DMS 273 (cell line): ENCODE data around the gene FITM2.
"Not testable (repeated sequence)": the region's sequence is repeated elsewhere in the genome, so short reads cannot be mapped to it uniquely, and the experiment has no call there.

Experiments
- DNase-seq: peaks from one replicate; lab custom pipeline; 2025; ENCODE audit not compliant: unreplicated experiment; lab: John Stamatoyannopoulos, UW

The FITM2 gene, protein sequence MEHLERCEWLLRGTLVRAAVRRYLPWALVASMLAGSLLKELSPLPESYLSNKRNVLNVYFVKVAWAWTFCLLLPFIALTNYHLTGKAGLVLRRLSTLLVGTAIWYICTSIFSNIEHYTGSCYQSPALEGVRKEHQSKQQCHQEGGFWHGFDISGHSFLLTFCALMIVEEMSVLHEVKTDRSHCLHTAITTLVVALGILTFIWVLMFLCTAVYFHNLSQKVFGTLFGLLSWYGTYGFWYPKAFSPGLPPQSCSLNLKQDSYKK

DNA sequence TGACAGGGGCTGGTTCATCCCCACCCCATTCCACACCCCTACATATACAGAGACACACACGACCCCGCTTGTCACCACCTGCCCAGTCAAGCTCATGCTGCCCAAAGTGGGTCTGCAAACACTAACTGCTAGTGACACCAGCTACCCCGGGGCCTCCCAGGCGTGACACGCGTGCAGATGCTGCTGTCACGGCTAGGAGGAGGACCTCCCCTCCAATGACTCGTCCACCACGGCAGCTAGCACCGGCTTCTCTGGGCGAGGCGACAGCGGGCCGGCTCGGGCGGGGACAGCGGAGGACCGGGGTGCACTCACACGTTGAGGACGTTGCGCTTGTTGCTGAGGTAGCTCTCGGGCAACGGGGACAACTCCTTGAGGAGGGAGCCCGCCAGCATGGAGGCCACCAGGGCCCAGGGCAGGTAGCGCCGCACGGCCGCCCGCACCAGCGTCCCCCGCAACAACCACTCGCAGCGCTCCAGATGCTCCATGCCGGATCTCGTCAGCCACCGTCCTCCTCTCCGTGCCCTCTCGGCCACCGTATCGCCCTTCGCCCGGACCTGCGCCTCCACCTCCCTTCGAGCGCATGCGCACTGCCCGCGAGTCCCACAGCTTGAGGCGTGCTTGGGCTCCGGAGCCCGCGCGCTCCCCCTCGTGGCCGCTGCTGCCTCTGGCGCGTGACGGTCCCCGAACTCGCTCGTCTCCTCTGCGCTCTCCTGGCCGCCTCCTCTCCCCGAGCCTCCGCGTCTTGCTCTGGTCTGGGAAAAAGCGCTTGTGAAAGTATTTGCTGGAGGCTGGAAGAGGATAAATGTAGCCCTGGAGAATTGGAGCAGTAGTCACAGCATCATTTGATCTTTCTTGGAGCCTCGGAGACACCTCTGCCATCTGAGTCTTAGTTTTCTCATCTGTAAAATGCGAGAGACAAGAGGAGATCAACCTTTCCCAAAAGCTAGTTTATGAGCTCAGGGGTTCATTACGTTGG, at the start of gene FITM2:
TSS of gene FITM2 (minus strand) at position 539 of the 976 bp plus-strand sequence. CDS start at position 485, 54 bp downstream.
- DNase-seq = peak; percentile 98

DNA sequence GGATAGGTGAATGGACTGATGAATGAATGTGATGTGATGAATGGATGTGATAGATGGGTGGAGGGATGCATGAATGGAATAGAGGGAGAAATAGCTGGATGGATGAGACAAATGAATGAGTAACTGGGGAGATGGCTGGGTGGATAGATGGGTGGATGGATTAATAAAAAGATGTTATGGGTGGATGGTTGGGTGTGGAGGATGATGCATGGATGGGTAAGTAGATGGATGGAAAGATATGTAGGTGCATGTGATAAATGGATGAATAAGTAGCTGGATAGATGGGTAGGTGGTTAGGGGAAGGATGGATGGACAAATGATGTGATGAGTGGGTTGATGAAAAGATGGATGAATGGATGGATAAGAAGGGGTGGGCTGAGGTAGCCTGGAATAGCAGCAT, 49.2 kb upstream of the FITM2 start:
- no peak for DNase-seq

DNA sequence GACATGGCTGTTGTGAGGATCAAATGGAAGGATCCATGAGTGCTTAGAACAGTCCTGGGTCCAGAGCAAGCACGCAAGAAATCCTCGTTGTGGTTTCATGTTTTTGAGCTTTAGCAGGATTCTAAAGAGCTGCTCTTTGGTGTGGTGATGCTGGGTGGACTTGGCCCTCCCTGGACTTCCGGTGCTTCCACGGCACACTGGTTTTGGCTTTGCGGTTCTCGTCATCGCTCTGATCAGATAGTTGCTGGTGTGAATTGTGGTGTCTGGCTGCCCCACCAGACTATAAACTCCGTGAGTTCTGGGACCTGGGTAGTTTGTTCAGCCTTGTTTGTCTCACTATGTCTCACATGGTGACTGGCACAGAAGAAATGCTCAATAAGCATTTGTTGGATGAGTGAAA, 47.8 kb upstream of the FITM2 start:
- no peak for DNase-seq

DNA sequence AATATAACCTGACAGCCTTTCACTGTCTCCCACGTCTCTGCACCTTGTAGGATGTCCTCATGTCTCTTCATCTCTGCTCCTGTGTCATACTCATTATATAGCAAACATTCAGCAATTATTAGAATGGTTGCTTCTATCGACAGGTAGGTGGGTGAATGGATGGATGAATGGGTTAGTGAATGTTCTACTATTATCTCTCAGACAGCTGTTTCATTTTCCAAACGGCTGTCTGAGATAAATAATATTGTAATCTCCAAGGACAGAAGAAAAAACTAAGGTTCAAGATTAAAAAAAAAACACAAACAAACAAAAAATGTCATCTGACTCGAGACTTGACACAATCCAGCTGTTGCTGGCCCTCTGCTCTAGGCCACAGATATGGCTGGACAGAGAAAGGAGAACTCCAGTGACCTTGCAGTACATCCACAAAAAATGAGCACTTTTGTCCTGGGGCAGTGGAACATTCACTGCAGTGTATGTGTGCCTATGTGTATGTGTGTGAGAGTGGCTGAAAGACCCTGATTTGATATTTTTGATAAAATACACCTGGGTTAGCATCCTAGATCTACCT, 46.6 kb upstream of the FITM2 start:
- DNase-seq = no peak

DNA sequence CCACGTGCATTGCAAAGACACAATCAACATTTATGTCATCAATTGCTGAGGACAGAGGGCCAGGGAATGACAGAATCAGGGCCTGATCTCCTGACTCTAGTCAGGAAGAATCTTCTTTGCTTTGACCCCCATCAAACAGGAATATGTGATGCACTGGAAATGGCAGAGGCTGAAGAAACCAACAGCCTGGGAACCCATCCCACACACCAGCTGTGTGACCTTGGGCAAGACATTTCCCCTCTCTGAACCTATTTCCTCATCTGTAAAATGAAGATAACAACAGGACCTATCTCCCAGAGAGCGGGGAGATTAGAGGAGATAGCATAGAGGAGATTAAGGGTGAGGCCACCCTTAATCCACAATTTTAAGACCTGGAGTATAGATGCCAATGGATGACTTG, 46.0 kb upstream of the FITM2 start:
- no peak for DNase-seq

DNA sequence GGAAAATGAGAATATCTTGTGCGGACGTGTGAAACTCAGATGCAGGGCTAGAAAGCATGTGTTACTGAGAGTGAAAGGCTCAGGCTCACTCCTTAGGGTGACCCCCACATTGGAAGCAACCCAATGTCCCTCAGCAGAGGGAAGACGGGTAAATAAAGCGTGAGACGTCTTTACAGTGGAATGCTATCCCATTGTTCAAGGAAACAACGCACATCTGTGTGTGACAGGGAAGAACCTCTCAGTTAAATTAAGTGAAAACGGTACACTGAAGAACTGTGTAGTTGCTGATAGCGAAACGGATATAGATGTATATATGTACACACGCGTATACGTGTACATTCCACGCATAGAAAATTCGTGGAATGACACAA, 45.3 kb upstream of the FITM2 start:
- DNase-seq = no peak

DNA sequence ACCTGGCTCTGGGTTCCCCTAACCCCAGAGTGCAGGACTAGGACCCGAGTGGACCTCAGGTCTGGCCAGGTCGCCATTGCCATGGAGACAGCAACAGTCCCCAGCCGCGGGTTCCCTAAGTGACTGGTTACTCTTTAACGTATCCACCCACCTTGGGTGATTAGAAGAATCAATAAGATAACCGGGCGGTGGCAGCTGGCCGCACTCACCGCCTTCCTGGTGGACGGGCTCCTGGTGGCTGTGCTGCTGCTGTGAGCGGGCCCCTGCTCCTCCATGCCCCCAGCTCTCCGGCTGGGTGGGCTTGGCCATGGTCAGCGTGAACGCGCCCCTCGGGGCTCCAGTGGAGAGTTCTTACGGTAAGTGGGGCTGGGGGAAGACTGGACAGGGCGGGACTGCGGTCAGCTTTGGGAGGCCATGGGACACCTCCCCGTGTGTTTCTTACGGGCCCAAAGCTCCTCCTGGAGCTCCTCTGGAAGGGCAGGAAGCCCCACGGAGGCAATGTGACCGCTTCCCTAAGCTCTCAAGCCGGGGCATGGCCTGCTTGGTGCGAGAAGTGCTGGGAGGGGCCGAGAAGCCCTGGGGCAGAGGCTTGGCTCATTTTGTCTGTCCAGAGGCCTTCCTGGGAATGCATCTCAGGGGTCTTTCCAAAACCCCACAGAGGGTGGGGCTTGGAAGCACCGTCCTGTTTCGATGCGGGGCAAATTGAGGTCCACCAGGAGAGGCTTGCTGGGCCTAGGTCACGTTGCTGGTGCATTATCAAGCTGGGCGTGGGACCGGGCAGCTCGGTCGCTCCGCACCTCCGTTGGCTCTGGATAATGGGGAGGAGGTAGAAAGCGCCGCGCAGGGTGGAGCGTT, 44.7 kb upstream of the FITM2 start, which contains the start of gene HNF4A:
TSS of gene HNF4A (plus strand) at position 202 of the 855 bp plus-strand sequence. CDS start at position 308, 106 bp downstream.
- DNase-seq = no peak

DNA sequence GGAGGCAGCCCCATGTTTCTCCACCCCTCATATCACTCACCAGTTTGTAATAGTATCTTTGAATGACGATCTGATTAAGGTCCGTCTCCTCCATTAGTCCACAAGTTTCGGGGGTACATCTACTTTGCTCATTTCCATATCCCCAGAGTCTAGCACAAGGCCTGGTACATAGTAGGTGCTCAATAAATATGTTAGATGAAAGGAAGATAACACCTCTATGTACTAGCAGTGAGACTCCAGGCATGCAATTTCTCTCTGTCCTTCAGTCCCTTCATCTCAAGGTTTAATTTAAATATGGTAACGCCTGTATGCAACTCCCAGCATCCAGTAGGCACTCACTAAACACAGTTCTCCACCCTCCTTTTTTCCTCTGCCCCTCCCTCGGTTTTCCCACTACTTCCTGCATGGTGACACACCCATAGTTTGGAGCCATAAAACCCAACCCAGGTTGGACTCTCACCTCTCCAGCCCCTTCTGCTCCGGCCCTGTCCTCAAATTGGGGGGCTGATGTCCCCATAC, 44.0 kb upstream of the FITM2 start:
- DNase-seq = no peak

DNA sequence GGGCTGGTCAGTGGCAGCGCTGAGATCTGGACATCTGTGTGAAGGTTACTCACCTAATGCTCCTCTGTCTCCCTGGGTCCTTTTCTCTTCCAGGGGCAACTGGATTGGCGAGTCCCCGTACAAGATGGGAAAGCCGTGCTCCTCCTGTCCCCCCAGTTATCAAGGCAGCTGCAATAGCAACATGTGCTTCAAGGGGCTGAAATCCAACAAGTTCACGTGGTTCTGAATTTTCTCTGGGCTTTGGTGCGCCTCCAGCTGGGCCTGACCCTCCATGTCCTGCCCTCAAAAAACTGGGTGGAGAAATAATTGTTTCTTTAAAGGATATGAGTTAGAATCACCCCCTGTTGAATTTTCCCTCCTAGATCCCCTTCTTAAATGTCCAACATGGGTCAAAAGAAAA, 39.6 kb upstream of the FITM2 start:
- DNase-seq = no peak

DNA sequence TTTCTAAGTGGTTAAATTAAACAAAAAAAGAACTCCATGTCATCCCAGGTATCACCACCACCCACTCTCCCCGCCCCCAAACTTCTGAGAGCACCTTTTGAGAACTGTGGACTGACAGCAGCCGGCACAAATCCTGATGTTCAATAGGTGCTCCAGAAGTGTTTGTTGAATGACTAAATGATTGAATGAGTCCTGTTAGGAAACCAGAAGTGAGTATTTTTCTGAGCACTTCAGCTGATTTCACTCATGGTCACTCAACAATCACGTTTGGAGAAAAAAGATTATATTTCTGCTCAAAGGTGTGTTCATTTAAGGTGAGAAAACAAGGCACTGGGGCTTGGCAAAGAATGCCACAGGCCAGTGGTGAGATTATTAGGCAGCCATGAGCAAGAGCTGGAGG, 38.3 kb upstream of the FITM2 start:
- DNase-seq = no peak

DNA sequence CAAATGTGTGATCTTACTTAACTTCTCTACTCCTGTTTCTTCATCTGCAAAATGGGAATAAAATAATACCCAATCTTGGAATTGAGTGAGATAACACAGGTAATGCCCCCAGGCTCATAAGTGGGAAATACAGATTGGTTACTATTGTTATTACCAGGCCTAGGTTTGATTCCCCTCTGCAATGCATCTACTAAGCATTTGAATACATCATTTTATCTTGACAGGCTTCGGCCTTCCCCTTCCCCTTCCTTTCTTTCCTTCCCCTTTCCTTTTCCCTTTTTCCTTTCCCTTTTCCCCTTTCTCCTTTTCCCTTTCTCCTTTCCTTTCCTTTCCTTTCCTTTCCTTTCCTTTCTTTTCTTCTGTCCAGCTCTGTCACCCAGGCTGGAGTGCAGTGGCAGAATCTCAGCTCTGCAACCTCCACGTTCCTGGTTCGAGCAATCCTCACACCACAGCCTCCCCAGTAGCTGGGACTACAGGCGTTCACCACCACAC, 37.2 kb upstream of the FITM2 start:
- DNase-seq = no peak

DNA sequence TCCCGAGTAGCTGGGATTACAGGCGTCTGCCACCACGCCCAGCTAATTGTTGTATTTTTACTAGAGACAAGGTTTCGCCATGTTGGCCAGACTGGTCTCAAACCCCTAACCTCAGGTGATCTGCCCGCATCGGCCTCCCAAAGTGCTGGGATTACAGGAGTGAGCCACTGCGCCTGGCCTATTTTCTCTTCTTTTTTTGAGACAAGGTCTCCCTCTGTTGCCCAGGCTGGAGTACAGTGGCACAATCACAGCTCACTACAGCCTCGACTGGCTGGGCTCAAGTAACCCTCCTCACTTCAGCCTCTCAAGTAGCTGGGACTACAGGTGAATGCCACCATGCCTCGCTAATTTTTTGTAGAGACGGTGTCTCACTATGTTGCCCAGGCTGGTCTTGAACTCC, 34.9 kb upstream of the FITM2 start:
- not testable (repeated sequence) for DNase-seq

DNA sequence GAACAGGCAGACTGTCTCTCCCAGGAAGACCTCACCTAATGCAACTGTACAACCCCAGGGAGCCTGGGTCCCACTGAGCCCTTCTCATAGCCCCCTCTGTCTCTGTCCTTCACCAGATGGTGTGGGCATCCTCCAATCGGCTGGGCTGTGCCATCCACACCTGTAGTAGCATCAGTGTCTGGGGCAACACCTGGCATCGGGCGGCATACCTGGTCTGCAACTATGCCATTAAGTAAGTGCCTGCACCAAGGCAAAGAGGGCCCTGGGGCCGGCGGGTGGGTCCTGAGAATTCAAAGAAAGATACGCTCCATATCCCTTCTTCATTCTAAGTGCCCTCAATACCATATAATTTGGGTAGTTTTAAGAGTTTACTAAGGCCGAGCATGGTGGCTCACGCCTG, 34.1 kb upstream of the FITM2 start:
- DNase-seq = no peak

DNA sequence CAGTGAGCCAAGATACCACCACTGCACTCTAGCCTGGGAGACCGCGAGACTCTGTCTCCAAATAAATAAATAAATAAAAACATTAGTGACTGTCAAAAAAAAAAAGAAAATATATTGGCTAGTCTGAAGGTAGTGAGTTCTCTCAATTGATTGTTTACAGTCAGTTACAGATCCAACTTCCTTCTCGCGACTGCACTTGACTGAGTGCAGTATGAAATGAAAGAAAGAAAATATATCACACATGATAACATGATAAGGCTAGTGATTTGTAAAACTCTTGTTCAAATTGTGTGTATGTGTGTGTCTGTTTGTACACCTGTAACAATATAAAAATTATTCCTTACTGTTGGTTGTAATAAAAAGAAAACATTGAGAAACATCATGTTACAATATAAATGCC, 33.7 kb upstream of the FITM2 start:
- no peak for DNase-seq

DNA sequence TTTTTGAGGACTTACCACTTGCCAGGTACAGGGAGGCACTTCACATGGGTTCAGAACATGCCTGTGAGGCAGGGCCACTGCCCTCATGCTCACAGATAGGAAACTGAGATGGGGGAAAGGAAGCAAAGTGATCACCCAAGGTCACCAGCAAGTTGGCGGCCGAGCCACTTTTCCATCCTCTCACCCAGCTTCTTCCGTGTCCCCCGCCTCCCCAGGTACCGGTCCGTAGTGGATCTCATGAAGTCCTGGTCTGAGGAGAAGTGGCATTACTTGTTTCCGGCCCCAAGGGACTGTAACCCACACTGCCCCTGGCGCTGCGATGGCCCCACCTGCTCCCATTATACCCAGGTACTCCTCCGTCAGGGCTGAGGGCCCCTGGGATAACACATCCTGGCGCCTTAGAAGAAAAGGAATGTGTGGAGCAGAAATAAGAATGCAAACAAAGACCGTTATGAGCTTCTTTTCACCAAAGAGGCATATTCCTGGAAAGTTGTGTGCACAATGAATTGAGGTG, 32.2 kb upstream of the FITM2 start:
- DNase-seq = no peak

DNA sequence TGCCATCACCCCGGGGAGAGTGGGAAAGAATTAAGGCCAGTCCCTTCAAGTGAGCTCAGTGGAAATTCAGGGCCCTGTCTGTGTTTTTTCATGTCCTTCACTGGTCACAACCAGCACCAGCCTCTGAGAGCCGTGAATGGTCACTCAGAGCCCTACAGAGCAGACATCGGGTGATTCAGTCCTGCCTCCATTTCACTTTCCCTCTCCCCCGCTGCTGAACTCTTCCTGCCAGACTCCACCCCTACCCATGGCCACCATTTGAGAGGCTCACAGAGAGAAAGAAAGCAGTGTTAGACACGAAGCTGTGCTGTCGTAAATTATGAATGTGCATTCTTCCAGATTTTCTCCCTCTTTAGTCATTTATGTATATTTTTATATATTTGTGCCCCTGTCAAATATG, 31.2 kb upstream of the FITM2 start:
- no peak for DNase-seq

DNA sequence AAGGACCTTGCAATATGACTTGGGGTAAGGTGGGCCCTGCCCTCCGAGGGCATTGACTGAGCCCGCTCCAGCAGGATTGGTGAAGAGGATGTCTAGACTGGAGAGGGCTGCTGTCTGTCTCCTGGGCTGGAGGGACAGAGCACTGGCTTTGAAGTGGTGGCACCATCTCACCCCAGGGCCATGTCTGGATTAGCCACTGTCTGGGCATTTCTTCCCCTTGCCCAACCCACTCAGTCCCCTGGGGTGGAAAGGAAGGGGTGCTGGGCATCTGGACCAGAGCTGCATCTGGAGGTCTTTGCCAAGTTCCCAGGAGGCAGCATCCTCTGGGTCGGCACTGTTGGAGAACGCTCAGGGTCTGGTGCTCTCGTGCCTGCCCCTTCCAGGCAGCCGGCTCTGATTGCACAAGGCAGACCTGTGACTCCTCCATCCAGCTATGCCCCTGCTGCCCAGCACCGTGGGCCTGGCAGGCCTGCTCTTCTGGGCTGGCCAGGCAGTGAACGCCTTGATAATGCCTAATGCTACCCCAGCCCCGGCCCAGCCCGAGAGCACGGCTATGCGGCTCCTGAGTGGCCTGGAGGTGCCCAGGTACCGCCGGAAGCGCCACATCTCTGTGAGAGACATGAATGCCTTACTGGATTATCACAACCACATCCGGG, 25.9 kb upstream of the FITM2 start, which contains the start of gene R3HDML:
TSS of gene R3HDML (plus strand) at position 319 of the 656 bp plus-strand sequence. CDS start at position 434, 115 bp downstream.
- no peak for DNase-seq

DNA sequence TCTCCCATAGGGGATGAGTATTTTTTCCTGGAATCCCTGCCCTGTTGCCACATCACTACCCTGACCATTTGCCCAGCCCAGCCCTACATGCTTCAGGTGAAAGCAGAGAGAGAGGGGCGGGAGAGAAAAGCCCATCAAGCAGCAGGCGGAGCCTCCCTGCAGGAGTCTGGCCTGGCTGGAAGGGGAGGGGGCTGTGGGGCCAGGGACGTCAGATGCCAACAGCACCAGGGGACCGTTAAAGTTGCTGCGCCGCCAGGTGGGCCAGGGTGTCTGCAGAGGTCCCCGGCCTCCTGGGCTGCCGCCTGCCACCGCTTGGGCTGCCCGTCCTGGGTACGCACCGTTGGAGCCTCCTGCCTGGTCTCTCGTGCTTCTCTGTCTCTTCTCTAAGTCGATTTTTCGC, 25.1 kb upstream of the FITM2 start:
- no peak for DNase-seq

DNA sequence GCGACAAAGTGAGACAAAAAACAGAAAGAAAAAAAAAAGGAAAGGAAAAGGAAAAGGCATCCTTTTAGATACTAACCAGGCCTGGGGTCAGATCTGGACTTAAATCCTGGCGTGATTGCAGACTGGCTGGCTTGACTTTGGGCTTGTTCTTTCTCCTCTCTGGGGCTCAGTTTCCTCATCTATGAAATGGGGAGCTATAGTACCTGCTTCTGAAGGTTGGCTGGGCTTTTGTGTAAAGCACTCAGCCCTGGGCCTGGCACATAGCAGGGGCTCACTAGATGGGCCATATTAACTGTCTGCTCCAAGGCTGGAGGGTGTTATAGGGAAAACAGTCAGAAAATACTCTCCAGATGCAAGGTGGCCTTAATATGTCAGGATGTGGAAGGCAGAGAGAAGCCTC, 24.7 kb upstream of the FITM2 start:
- DNase-seq = no peak

DNA sequence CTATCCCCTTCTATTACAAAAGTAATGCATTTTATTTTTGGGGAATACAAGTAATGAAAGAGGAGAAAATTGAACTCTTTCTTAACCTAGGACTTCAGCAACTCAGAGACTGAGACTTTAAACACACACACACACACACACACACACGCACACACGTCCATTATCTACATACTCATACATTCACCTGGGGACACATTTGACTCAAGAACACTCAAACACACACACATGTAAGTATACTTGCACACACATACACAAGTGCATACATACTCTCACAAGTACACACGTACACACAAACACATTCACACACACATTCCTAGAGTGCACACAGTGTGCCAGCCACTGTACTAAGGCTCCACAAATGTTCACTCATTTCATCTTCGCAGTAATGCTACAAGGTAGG, 23.7 kb upstream of the FITM2 start:
- no peak for DNase-seq
